ENCODE data around the gene CD80.
"Not testable (repeated sequence)": the region's sequence is repeated elsewhere in the genome, so short reads cannot be mapped to it uniquely, and the experiment has no call there.

CD80 gene

DNA sequence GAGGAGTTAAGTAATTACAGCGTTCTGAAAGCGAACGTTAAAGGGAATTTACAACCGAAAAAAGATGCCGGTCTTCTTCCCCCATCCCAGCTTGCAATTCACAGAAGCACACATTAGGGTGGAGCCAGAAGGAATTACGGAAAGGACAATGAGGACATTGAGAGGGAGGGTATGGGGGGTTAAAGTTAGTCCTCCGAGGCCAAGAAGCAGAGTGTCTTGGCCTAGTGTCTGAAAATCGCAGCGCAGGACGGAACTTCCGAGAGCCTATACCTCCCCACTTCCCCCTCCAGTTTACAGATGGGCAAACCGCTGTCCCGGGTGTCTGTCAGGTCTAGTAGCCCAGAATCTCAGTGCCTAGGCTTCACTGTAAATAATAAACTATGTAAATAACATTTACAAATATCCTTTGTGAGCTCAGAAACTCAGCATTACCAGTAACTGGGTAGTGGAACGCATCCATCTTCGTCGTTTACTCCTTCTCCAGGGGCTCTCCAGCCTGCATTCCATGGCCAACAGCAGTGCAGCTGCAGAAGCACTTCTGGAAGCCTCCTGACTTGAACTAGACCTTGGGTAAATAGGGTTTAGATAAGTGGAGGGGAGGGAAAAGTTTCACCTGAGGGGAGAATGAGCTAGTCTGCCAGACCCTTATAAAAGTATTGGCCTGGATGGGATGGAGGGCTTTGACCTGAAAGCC, 20.8 kb upstream of the CD80 start:
- peak; percentile 10 for DNase-seq

DNA sequence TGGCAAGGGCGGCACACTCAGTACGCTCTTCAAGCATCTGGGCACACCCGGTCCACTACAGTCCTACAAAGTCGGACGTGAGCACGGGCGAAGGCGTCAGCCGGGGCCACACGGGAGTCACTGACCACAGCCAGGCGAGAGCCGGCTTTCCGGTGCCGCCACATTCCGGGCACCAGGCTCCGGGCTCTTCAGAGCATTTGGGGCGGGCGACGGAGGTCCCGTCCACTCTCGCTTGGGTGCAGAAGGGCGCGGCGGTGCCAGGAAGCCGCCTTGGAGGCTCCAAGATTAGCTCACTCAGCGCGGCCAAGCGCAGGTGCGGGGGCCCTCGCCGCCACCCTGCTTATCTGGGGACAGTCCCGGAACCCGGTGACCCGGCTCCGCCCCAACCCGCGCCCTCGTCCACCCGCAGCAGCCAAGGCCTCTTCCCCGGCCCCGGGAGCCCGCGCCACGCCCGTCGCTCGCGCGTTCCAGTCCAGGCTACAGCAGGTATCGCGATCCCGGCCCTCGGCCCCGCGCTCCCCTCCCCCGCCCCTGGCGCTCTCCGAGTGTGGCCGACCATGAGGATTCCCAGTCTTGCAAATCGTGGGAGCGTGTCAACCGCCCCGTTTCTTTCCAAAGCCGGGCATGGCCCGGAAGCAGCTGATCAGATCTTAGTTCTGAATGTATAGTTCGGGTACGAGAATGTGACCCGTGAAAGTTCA, 20.1 kb upstream of the CD80 start, which contains the start of gene ADPRH:
TSS of gene ADPRH (plus strand) at position 127 of the 701 bp plus-strand sequence. CDS start 2,678 bp downstream, outside the sequence.
- DNase-seq = peak; percentile 41

DNA sequence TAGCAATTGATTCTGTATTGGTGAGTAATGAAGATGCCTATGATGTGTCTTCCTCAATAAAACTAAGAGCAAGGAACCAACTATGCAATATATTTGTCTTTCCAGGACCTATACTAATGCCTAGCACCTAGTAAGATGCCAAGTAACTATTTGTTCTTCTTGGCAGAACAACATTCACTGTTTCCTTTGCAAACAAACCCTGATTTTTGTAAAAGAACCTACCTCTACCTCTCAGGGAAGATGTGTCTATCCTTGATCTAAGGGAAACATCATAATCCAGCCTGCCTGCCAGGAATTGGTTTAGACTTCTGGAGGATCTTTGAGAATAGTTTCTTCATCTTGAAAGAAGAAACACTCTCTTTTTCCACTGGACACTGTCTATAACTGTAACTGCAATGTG, 16.1 kb upstream of the CD80 start:
- no peak for DNase-seq

GRCh38 chr3:119571688-119572087, 12.3 kb upstream of the CD80 start:
- DNase-seq = no peak

GRCh38 chr3:119571230-119571629, 11.8 kb upstream of the CD80 start:
- no peak for DNase-seq

- DNase-seq = no peak
Observed at GRCh38 chr3:119570229-119570628, 10.8 kb upstream of the CD80 start.

- no peak for DNase-seq
Observed at GRCh38 chr3:119569156-119569555, 9.7 kb upstream of the CD80 start.

- not testable (repeated sequence) for DNase-seq
Observed at GRCh38 chr3:119563334-119563733, 3.9 kb upstream of the CD80 start.

- no peak for DNase-seq
Observed at GRCh38 chr3:119562307-119562961, 3.0 kb upstream of the CD80 start.

DNA sequence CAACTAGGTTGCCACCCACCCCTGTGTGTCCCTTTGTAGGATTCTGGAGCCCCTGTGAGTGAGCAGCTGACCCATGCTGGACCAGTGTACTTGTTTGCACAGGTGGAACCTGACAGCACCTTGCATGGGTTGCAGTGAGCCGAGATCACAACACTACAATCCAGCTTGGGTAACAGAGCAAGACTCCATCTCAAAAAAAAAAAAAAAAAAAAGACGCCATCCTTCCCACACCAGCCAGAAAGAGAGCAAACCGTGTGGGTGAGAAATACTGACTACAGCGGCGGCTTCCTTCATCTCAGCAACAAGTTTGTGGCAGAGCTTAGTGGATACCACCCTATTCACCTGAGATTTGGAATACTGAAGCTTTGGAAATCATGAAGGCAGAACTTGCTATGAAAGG, 746 bp upstream of the CD80 start:
- no peak for DNase-seq

DNA sequence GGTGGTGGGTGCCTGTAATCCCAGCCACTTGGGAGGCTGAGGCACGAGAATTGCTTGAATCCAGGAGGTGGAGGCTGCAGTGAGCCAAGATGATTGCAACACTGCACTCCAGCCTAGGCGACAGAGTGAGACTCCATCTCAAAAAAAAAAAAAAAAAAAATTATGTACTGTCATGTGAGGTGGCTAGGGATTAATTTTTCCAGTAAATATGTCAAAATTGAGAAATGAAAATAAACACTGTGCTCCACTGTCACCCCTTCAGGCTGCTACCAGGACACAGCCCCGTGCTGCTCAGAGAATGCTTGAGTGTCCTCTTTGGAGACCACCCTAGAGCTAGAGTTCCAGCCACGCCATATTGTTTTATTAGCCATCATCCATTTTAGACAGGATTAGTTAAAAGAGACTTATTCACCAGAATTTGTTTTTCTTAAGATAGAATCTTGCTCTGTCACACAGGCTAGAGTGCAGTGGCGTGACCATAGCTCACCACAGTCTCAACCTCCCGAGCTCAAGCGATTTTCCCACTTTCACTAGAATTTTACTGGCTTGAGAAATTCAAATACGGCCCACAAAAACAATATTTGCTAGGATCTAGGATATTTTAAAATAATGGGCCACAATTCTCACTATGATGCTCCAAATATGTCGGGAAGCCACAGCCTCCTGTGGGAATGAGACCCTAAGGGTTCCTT, 642 bp downstream of the CD80 start:
- DNase-seq = no peak

- DNase-seq = no peak
Observed at GRCh38 chr3:119557877-119558269, 1.5 kb downstream of the CD80 start.

DNA sequence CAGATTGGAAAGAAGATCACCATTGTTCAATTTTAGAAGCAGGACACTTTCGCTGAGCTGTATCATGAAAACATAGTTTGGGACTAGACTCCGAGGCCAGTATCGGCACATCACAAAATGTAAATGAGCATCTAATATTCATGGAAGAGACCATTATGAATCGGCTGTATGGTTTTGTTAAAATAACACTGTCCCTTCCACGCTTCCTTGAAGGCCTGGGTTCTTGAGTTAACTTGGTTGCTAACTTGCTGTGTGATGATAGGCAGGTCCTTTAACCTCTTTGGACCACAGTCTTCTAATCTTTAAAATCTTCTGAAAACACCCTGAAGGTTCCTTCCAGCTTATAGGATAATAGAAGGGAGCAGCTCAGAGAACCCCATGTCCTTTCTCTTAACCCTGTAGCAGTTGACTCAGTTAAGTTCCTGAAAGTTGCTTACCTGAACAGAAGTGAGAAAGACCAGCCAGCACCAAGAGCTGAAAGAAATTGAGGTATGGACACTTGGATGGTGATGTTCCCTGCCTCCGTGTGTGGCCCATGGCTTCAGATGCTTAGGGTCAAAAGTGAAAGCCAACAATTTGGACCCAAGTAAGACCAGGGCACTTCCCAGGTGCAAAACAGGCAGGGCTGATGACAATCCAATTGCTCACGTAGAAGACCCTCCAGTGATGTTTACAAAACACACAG, 2.1 kb downstream of the CD80 start:
- no peak for DNase-seq

GRCh38 chr3:119555929-119556328, 3.5 kb downstream of the CD80 start:
- DNase-seq = no peak

DNA sequence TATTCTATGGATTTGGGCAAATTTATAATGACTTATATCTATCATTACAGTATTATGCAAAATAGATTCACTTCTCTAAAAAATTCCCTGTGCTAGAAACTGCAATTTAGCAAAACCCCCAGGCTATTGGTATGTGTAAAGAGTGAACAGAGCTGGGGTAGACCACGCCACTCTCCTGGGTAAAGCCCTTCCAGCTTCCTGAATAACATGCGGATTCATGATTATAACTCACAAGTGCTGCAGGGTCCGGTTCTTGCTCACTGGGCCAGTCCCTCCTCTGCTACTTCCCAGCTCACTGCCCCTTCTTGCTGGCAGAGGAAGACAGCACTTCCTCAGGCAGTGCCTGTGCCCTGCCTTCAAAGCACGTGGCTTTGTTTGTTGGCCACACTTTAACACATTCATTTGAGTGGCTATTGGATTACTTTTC, 4.1 kb downstream of the CD80 start:
- DNase-seq = no peak

DNA sequence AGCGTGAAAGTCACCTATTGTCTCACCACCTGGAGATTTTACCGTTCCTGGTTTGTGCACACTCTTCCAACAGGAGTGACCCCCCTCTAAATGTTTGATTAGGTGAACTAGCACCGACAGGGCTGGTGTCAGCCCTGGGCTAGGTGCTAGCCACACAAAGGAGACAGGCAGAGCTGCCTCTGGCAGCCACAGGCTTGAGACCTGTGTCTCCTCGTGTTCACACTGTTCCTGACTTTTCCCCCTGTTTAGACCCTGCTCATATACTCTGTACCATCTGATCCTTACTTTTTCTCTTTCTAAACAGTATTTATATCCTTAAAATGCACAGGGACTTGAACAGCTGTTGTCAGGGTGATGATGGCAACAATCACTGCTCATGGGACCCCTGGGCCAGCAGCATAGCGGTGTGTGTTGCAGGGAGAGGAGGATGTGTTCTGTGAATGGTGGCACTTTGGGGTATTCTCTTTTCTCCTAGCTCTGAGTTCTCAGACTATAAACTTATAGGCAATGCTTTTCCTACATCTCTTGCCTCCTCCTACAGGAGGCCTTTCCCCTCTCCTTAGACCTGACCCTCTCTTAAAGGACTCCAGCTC, 5.5 kb downstream of the CD80 start:
- DNase-seq = no peak

DNA sequence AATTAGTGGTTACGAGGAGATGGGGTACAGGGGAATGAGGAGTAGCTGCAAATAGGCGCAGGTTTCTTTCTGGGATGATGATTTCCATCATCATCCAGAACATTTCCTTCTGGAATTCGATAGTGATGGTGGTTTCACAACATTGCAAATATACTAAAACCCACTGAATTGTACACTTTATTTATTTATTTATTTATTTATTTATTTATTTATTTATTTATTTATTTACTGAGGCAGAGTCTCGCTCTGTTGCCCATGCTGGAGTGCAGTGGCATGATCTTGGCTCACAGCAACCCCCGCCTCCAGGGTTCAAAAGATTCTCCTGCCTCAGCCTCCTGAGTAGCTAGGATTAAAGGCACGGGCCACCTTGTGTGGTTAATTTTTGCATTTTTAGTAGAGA, 6.5 kb downstream of the CD80 start:
- DNase-seq = not testable (repeated sequence)

DNA sequence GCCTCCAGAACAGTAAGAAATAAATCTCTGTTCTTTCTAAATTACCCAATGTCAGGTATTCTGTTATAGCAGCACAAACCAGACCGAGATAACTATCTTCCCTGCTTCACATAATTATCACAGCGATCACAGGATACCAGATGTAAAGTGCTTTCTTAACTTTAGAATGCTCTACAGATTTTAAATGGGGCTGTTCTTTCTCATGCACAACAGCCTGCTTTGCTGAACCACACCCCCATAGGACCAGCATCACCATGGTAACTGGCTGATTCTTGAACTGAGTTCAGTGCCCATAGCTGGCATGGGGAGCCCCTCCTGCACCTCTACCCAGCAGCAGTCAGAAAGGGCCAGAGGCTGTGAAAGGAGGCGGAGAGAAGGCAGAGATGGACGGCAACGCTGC, 7.8 kb downstream of the CD80 start:
- no peak for DNase-seq

DNA sequence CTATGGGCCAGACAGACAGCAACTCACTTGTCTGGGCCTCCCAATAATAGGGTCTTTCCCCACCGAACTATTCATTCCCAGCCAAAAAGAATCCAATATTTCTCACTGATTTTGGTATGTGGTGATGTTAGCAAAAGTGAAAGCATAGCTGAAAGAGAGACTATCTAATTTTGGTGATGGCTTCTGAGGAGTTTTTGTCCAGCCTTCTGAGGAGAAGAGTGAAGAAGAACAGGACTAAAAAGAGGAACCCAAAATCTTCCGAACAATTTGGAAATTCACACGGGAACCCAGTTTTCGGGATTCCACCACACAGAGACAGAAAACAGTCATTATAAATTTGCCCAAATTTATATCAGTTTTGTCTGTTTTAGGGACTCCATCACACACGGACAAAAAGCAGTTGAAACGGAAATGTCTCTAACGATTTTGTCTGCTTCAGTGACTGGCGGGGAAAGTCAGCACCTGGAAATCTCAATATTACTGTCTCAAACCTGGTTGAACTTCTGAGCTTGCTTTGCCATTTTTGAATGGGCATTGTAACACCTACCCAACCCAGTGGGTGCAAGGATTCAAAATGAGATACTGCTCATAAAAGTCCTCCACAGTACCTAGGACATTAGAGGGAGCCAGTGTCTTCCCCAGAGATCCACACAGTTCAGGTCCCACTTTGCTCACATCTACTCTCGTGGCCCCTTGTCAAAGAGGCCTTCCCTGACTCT, 9.1 kb downstream of the CD80 start:
- no peak for DNase-seq

GRCh38 chr3:119548341-119548740, 11.1 kb downstream of the CD80 start:
- no peak for DNase-seq

DNA sequence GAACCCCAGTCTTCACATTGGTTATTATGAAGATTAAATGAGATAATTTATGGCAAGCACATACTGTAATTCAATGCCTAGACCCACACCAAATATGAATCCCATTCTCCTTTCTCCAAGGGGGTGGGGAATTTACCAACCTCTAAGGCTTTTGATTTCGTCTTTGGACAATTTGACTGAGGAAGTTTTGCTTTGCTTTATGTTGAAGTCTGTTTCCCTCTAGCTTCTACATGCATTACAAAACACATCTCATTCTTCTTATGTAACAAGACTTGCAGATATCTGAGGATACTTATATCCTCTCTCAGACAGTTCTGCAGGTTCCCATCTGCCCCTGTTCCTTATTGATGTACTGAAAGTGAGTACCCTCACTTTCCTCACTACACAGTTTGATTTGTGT, 12.2 kb downstream of the CD80 start:
- DNase-seq = no peak

GRCh38 chr3:119543147-119543546, 16.3 kb downstream of the CD80 start:
- DNase-seq = no peak
